IPS-20b (cell line): ENCODE data around the gene ADSL.
"Not testable (repeated sequence)": the region's sequence is repeated elsewhere in the genome, so short reads cannot be mapped to it uniquely, and the experiment has no call there.

Source experiments
- H3K27ac ChIP-seq: one replicate; pipeline ENCODE4 v1.5.1; 2013; ENCODE audit warnings: low read length
- H3K27me3 ChIP-seq: 2 replicates; pipeline ENCODE4 v1.6.1; 2013; ENCODE audit warnings: mild to moderate bottlenecking, low read length, inconsistent platforms; ENCODE audit not compliant: insufficient read depth
- H3K36me3 ChIP-seq: 2 replicates; pipeline ENCODE4 v1.6.1; 2013; ENCODE audit warnings: low read depth, mild to moderate bottlenecking, inconsistent platforms, low read length, moderate library complexity; ENCODE audit not compliant: insufficient read depth
- H3K4me1 ChIP-seq: 2 replicates; pipeline ENCODE4 v1.6.1; 2013; ENCODE audit warnings: mild to moderate bottlenecking, control low read depth, inconsistent platforms, low read length, moderate library complexity; ENCODE audit not compliant: insufficient read depth
- H3K4me3 ChIP-seq: 2 replicates; pipeline ENCODE4 v1.5.1; 2013; ENCODE audit warnings: mild to moderate bottlenecking, low read length, inconsistent platforms
- H3K9ac ChIP-seq: 2 replicates; pipeline ENCODE4 v1.6.1; 2013; ENCODE audit warnings: low read depth, mild to moderate bottlenecking, inconsistent platforms, low read length, moderate library complexity
- H3K9me3 ChIP-seq: 2 replicates; pipeline ENCODE4 v1.6.1; 2013; ENCODE audit warnings: mild to moderate bottlenecking, low read depth, low read length, inconsistent platforms; ENCODE audit not compliant: insufficient read depth

The ADSL gene

GRCh38 chr22:40377931-40378330 lies 31.6 kb downstream of the ADSL start:
- Histone ChIP-seq H3K4me1 (no peaks in the 10 kb centered on the region), H3K4me3 (no peak overlapping the region), H3K27ac (no peak overlapping the region), H3K27me3 (no peaks in the 10 kb centered on the region), H3K9me3 (no peaks in the 10 kb centered on the region), H3K36me3 (peaks cover 7% of the 10 kb centered on the region; the same call in 1 of the 2 replicates), H3K9ac (no peak overlapping the region)

- not testable (repeated sequence) for H3K4me3 ChIP-seq, H3K36me3 ChIP-seq, H3K9ac ChIP-seq, H3K9me3 ChIP-seq, H3K27ac ChIP-seq, H3K27me3 ChIP-seq, H3K4me1 ChIP-seq
These were observed 32.1 kb downstream of the ADSL start for GRCh38 chr22:40378448-40378847.

- no peak overlapping the region for H3K27ac ChIP-seq
- no peak overlapping the region for H3K4me3 ChIP-seq
- H3K9me3 ChIP-seq, result no peaks in the 10 kb centered on the region
- no peak overlapping the region for H3K9ac ChIP-seq
- no peaks in the 10 kb centered on the region for H3K27me3 ChIP-seq
- no peaks in the 10 kb centered on the region for H3K4me1 ChIP-seq
- H3K36me3 ChIP-seq, result no peaks in the 10 kb centered on the region
These were observed 35.2 kb downstream of the ADSL start for GRCh38 chr22:40381461-40381860.

DNA sequence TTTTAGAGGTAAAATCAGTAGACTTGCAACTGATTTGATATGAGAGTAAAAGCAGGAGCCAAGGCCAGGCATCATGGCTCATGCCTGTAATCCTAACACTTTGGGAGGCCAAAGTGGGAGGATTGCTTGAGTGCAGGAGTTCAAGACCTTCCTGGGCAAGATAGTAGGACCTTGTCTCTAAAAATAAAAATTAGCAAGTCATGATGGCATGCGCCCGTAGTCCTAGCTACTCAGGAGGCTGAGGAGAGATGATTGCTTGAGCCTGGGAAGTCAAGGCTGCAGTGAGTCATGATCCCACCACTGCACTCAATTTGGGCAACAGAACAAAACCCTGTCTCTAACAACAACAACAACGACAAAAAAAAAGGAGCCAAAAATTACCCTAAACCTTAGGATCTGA lies 37.6 kb downstream of the ADSL start:
- Histone ChIP-seq H3K27ac (no peak overlapping the region), H3K9me3 (no peaks in the 10 kb centered on the region), H3K27me3 (no peaks in the 10 kb centered on the region), H3K4me3 (no peak overlapping the region), H3K9ac (no peak overlapping the region), H3K36me3 (no peaks in the 10 kb centered on the region), H3K4me1 (no peaks in the 10 kb centered on the region)

DNA sequence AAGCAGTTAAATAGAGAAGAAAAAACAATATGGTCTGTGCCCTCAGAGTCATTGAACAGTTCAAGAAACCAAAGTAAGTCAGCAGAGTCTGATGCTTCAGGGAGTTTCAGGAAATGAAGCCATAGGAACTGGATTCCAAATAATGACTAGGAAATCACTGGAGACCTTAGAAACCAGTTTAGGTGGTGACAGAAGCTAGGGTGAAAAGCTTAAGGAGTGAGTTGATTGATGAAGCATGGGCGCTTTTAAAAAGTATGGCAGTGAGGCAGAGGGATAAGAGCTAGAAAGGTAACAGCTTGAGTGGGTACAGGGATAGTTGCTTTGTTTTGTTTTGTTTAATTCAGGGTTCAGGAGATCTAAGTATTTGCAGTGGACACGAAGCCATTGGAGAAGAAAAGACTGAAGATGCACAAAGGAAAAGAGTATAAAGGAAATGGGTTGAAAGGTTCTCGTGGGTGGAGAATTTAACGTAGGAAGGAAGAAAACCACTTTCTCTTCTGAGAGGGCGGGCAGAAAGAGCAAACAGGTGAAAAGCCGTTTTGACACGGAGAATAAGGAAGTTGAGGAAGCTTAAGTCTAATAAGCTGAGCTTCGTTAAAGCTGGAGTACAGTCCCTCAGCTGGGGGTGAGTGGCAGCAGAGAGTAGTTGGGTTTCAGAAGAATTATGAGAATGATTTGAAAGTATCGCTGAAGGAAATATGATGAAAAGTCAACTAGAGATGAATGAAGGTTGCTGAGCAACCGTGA lies 38.9 kb downstream of the ADSL start:
- H3K4me3 ChIP-seq, result no peak overlapping the region
- H3K36me3 ChIP-seq, result no peaks in the 10 kb centered on the region
- no peak overlapping the region for H3K27ac ChIP-seq
- no peaks in the 10 kb centered on the region for H3K4me1 ChIP-seq
- no peaks in the 10 kb centered on the region for H3K27me3 ChIP-seq
- H3K9ac ChIP-seq, result no peak overlapping the region
- H3K9me3 ChIP-seq, result no peaks in the 10 kb centered on the region

GRCh38 chr22:40387746-40388145 lies 41.4 kb downstream of the ADSL start:
- no peak overlapping the region for H3K27ac ChIP-seq
- H3K9me3 ChIP-seq, result no peaks in the 10 kb centered on the region
- H3K36me3 ChIP-seq, result no peaks in the 10 kb centered on the region
- no peaks in the 10 kb centered on the region for H3K4me1 ChIP-seq
- no peaks in the 10 kb centered on the region for H3K27me3 ChIP-seq
- H3K9ac ChIP-seq, result no peak overlapping the region
- no peak overlapping the region for H3K4me3 ChIP-seq

GRCh38 chr22:40388231-40388630 lies 41.9 kb downstream of the ADSL start:
- Histone ChIP-seq H3K4me3 (no peak overlapping the region), H3K9me3 (no peaks in the 10 kb centered on the region), H3K9ac (no peak overlapping the region), H3K4me1 (no peaks in the 10 kb centered on the region), H3K27ac (no peak overlapping the region), H3K27me3 (no peaks in the 10 kb centered on the region), H3K36me3 (no peaks in the 10 kb centered on the region)

DNA sequence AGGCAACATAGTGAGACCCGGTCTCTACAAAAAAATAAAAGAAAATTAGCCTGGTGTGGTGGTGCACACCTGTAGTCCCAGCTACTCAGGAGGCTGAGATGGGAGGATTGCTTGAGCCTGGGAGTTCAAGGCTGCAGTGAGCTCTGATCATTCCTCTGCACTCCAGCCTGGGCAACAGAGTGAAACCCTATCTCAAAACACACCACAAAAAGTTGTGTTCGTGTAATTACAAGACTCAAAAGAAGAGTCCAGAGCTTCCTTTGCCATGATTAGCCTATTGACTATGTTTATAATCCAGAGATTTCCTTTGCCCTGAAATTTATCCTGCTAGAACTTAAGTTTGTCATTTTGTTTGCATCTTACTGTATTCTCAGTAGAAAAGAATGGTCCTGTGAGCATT lies 45.1 kb downstream of the ADSL start:
- Histone ChIP-seq H3K36me3 (no peaks in the 10 kb centered on the region), H3K9ac (no peak overlapping the region), H3K27ac (no peak overlapping the region), H3K27me3 (no peaks in the 10 kb centered on the region), H3K9me3 (no peaks in the 10 kb centered on the region), H3K4me3 (no peak overlapping the region), H3K4me1 (no peaks in the 10 kb centered on the region; the same call in 1 of the 2 replicates)

DNA sequence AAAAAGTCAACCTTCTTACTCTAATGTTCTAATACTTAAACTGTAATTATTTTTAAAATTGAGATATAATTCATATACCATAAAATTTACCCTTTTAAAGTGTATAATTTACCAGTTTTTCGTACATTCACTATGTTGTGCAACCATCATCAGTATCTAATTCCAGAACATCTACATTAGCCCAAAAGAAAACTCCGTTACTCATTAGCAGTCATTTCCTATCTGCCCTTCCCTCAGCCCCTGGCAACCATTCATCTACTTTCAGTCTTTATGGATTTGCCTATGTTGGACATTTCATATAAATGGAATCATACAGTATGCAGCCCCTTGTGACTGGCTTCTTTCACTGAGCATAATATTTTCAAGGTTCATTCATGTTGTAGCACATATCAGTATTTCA lies 46.3 kb downstream of the ADSL start:
- Histone ChIP-seq H3K4me3 (no peak overlapping the region), H3K27ac (no peak overlapping the region), H3K36me3 (no peaks in the 10 kb centered on the region), H3K9ac (no peak overlapping the region), H3K9me3 (no peaks in the 10 kb centered on the region), H3K27me3 (no peaks in the 10 kb centered on the region), H3K4me1 (peaks cover 10% of the 10 kb centered on the region; the same call in 1 of the 2 replicates)

DNA sequence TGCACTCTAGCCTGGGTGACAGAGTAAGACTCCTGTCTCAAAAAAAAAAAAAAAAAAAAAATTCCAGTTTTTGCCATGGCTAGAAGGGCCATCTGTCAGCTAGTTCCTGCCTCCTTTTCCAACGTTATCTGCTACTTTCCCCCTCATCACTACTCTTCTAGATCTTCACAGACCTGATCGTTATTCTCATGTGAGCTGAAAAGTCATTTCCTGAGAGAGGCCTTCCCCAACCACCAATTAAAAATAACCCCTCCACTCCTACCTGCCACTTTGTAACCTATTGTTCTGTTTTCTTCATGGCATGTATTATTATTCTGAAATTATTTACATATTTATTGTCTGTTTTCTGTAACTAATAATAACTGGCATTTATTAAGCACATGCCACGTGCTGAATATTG lies 48.3 kb downstream of the ADSL start:
- no peaks in the 10 kb centered on the region for H3K36me3 ChIP-seq
- H3K27me3 ChIP-seq, result no peaks in the 10 kb centered on the region
- H3K9me3 ChIP-seq, result no peaks in the 10 kb centered on the region
- no peak overlapping the region for H3K4me3 ChIP-seq
- H3K9ac ChIP-seq, result no peak overlapping the region
- peaks cover 11% of the 10 kb centered on the region; the same call in 1 of the 2 replicates for H3K4me1 ChIP-seq
- no peak overlapping the region for H3K27ac ChIP-seq

GRCh38 chr22:40395607-40396006 lies 49.3 kb downstream of the ADSL start:
- peaks cover under 1% of the 10 kb centered on the region; the same call in 1 of the 2 replicates for H3K36me3 ChIP-seq
- peaks cover 11% of the 10 kb centered on the region; the same call in 1 of the 2 replicates for H3K4me1 ChIP-seq
- no peak overlapping the region for H3K4me3 ChIP-seq
- H3K9ac ChIP-seq, result no peak overlapping the region
- H3K27me3 ChIP-seq, result no peaks in the 10 kb centered on the region
- no peak overlapping the region for H3K27ac ChIP-seq
- H3K9me3 ChIP-seq, result no peaks in the 10 kb centered on the region

DNA sequence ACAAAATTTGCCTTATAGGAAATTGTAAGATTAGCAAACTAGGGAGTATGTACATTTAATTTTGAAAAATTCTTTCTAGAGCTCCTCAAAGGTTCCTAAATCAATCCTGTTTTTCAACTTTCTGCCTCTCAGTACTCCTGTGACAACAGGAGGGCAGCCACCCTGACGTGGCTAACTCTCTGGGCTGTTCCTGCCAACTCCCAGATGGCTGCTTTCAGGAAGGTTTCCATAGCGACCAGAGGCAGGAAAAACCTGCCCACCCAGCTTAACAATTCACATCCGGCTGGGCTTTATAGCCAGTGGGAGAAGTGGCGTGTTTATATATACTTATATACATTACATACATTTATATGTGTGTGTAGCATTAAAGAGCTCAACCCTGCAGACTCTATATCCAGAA lies 50.6 kb downstream of the ADSL start:
- H3K27ac ChIP-seq, result no peak overlapping the region

More for the DNA sequence above, 50.6 kb downstream of the ADSL start:
- no peak overlapping the region for H3K4me3 ChIP-seq
- peaks cover 12% of the 10 kb centered on the region; the same call in 1 of the 2 replicates for H3K36me3 ChIP-seq
- H3K9ac ChIP-seq, result no peak overlapping the region
- peaks cover 11% of the 10 kb centered on the region; the same call in 1 of the 2 replicates for H3K4me1 ChIP-seq
- no peaks in the 10 kb centered on the region for H3K9me3 ChIP-seq
- no peaks in the 10 kb centered on the region for H3K27me3 ChIP-seq
